Stimulated activated CD8-positive, alpha-beta memory T cell treated with anti-CD3 and anti-CD28 coated beads, Interleukin-2, amount 100 ng/mL, for 48 hours (primary cell): ENCODE data around the gene ZDBF2.
"Not testable (repeated sequence)": the region's sequence is repeated elsewhere in the genome, so short reads cannot be mapped to it uniquely, and the experiment has no call there.

Experiments used
- DNase-seq, 2 donors: peaks; one replicate each; pipeline ENCODE4 v3.0.0-alpha.2; 2020; ENCODE audit warnings: low read depth in 2 of 2

ZDBF2 gene

GRCh38 chr2:206274434-206275311 lies at the start of gene ZDBF2:
Gene ZDBF2 (plus strand): TSS chr2:206274663. CDS start chr2:206281850, 7,187 bp downstream.
- DNase-seq = peak; percentile 17 to 21

- DNase-seq = no peak
These were observed 48.8 kb upstream of the ZDBF2 start for GRCh38 chr2:206225435-206226232.

DNA sequence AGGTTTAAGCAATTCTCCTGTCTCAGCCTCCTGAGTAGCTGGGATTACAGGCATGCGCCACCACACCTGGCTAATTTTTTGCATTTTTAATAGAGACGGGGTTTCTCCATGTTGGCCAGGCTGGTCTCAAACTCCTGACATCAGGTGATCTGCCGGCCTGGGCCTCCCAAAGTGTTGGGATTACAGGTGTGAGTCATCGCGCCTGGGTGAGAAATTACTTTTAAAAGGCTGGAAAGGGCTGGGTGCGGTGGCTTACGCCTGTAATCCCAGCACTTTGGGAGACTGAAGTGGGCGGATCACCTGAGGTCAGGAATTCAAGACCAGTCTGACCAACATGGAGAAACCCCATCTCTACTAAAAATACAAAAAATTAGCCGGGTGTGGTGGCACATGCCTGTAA lies 45.8 kb upstream of the ZDBF2 start:
- DNase-seq = not testable (repeated sequence)

GRCh38 chr2:206229642-206230041 lies 44.8 kb upstream of the ZDBF2 start:
- no peak for DNase-seq

GRCh38 chr2:206230060-206230762 lies 44.3 kb upstream of the ZDBF2 start:
- no peak for DNase-seq

DNA sequence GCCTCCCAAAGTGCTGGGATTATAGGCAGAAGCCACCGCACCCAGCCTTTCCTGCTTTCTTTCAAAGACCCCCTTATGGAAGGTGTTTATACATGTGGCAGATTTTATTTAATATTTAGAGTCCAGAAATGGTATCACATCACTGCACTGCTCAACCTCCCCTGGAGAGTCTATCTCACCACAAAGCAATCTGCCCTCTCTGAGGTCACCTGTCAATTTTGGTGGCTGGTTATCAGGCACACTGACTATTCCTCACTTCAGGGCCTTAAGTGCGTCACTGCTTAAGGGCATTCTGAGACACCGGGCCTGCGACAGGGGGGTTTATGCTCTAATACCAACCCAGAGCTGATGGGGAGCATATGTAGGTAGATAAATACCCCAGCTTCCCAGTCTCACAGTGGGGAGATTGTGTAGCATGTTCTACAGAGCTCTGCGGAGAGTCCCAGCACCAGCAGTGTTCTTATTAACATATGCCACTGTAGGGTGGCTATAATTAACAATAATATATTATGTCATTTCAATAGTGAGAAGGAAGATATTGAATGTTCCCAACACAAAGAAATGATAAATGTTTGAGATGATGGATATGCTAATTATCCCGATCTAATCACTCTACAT lies 42.7 kb upstream of the ZDBF2 start:
- no peak for DNase-seq

DNA sequence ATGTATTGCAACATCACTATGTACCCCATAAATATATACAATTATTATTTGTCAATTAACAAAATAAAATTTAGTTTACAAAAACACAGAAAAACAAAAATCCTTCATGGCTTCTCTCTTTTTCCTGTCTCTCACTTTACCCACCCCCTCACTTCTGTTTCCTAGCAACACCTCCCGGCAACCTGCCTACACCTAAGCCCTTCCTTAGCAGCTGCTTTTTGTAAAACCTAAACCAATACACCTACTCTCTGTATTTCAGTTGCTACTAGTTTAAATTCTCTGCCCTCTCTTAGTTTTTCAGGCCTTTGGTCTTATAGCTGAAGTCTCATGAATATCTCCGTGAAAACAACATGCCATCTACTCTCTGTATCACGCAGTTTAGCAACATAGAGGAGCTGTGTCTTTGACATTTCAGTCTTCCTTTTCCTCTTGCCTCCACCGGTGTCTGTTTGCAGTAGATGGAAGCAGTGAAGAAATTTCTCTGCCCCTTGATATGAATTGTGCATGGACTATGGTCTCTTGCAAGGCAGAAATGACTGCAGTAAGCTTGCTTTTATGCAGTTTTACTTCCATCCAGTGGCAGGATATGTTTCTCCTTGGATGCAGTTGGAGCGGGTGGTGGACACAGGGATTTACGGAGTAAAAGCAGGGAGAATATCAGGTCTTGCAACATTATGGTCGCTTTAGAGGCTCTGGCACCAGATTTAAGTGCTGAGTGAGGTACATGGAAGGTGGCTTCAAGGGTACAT lies 42.0 kb upstream of the ZDBF2 start:
- DNase-seq = no peak

DNA sequence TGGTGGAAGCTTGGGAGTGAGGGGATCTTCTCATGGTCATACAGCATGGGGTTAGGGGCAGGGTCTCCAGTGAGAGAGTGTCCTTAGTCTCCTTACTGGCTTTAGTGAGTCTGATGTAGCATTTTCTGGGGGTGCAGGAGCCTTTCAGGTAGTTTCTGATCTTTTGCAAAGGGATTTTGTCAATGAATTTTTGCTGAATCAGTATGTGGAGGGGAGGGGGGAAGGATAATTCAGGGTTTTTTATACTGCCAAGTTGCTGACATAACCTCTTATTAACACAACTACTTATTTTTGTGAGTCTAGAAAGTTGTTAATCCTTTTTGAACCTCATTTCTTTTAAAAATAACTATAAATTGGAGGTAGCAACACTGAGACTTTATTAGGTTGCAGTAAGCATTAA lies 35.3 kb upstream of the ZDBF2 start:
- DNase-seq = no peak

- no peak for DNase-seq
These were observed 34.1 kb upstream of the ZDBF2 start for GRCh38 chr2:206240327-206240726.

DNA sequence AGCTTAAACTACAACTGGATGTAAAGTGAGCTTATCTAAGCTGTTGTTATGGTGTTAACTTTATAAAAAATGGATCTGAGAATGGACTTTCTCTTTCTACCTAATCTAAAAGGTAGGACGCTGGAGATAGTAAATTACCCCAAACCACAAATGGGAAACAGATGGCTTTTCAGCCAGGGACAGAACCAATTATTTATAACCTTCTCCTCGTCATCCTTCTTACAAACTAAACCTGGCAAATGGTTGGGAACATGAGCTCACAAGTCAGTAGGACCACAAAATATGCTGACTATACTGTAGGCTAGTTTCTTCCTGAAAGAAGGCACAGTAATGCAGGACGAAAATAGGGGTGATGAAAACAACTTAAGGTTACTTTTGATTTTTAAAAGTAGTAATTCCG lies 32.7 kb upstream of the ZDBF2 start:
- no peak for DNase-seq

- DNase-seq = no peak
These were observed 29.2 kb upstream of the ZDBF2 start for GRCh38 chr2:206245265-206245672.

DNA sequence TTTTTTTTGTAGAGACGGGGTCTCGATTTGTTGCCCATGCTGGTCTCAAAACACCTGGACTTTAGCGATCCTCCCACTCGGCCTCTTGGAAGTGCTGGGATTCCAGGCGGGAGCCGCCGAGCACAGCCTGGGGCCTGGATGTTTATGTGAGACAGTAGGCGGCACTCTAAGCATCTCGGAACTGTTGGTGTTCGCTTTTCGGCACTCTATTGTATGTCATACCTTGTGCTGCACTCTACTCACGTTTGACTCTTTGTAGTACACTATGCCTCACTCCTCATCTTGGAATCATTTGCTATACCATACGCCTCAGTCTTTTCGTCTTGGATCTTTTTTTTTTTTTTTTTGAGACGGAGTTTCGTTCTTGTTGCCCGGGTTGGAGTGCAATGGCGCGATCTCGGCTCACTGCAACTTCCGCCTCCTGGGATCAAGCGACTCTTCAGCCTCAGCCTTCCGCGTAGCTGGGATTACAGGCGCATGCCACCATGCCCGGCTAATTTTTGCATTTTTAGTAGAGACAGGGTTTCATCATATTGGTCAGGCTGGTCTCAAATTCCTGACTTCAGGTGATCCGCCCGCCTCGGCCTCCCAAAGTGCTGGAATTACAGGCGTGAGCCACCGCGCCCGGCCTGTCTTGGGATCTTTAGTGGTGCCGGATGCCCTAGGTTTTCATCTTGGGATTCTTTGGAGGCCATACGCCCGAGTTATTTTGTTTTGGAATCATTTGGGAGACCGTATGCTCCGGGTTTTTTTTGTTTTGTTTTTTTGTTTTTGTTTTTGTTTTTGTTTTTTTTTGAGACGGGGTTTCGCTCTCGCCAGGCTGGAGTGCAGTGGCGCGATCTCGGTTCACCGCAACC lies 24.2 kb upstream of the ZDBF2 start:
- DNase-seq = no peak

DNA sequence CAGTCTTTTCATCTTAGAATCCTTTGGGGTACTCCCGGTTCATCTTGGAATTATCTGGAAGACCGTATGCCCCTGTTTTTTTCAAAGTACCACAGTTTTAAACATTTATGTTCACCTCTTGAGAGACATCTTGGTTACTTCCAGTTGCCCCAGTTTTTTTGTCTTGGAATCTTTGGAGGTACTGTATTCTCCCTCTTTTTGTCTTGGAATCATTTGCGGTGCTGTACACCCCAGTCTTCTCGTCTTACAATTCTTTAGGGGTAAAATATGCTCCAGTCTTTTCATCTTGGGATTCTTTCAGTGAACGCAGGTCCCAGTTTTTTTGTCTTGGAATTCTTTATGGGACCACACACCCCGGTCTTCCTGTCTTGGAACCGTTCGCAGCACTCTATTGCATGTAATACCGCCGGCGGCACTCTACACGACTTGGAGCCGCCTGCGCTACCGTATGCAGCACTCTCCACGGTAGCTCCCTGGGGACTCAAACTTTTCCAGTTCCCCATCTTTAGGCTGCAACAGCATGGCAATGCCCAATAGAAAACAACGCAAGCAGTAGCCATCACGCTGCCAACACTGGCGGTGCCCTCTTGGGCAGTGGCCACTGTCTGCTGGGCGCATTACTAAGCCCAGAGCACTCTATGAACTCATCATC lies 21.2 kb upstream of the ZDBF2 start:
- no peak for DNase-seq

DNA sequence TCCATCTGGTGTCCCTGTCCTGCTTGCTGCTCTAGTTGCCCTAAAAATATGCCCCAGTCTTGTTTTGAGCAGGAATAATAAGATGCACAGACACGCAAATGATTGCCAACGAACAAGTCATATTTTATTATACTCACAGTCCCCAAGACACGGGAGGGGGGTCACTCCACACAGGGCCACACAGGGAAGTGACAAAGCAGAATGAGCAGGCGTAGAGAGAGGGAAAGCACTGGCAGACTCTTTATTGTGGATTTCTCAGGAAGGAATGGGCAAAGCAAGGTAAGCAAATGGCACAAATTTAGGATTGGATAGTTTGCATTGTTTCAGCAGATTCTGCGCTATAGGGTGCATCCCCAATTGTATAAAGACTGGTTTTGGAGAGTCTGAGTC lies 20.7 kb upstream of the ZDBF2 start:
- no peak for DNase-seq

DNA sequence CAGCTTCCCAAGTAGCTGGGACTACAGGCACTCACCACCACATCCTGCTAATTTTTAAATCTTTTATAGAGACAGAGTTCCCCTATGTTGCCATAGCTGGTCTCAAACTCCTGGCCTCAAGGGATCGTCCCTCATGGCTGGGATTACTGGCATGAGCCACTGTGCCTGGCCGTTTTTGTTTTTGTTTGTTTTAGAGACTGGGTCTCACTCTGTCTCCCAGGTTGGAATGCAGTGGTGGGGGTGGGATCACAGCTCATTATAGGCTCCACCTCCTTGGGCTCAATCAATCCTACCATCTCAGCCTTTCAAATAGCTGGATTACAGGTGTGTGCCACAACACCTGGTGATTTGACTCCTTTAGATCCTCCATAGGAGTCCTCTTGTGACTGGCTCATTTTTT lies 19.5 kb upstream of the ZDBF2 start:
- no peak for DNase-seq

DNA sequence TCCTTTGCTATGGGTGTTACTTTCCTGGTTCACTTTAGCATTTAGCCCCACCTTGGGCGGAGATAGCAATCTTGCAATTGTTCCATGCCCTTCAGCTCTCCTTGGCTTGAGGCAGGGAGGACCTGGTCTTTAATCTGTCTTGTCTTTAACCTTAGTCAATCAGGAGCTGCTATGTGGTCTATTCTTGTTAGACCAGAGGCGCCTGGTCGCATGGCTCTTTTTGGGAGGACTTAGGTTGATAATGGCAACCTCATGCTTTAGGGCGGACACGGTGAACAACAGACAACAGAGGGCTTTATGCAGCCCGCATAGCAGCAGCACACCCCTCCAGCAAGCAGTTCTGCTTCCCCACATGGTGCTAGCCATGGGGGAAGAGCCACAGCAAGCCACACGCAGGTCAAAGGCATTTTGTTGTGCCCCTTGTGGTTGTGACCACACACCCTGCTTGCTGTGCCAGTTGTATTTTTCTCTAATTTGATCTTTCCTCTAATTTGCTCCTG lies 17.7 kb upstream of the ZDBF2 start:
- no peak for DNase-seq

GRCh38 chr2:206257350-206257749 lies 17.1 kb upstream of the ZDBF2 start:
- DNase-seq = no peak

GRCh38 chr2:206257861-206258260 lies 16.6 kb upstream of the ZDBF2 start:
- DNase-seq = no peak

DNA sequence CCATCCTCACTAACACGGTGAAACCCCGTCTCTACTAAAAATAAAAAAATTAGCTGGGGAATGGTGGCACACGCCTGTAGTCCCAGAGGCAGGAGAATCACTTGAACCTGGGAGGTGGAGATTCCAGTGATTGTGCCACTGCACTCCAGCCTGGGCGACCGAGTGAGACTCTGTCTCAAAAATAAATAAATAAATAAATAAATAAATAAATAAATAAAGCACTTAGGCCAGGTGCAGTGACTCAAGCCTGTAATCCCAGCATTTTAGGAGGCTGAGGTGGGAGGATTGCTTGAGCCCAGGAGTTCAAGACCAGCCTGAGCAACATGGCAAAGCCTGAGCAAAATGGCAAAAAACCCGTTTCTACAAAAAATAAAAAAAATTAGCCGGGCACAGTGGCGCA lies 15.8 kb upstream of the ZDBF2 start:
- DNase-seq = not testable (repeated sequence)
